ENCODE measurements around the gene CACNA1A. TPM values are rescaled to one million over a fixed set of nuclear protein-coding genes. Genes with fewer than 3 reads are reported as not detected.

The CACNA1A gene
- polyA plus RNA-seq, 10 donors: 0.84 to 5.1 (median 2.4) TPM

- DNase-seq: peak in 1 of 3 donors; percentile 10
These were observed 271.8 kb downstream of the CACNA1A start for GRCh38 chr19:13234518-13234917.

- DNase-seq: no peak
These were observed 274.6 kb downstream of the CACNA1A start for GRCh38 chr19:13231663-13232062.

- DNase-seq: no peak
These were observed 277.0 kb downstream of the CACNA1A start for GRCh38 chr19:13229246-13229645.

- DNase-seq: no peak
These were observed 277.7 kb downstream of the CACNA1A start for GRCh38 chr19:13228561-13228960.

- no peak for DNase-seq
These were observed 279.3 kb downstream of the CACNA1A start for GRCh38 chr19:13226983-13227382.

GRCh38 chr19:13225973-13226865, 280.1 kb downstream of the CACNA1A start:
- no peak for DNase-seq

- DNase-seq: no peak
These were observed 281.2 kb downstream of the CACNA1A start for GRCh38 chr19:13225085-13225484.

- DNase-seq: no peak
These were observed 285.4 kb downstream of the CACNA1A start for GRCh38 chr19:13220847-13221246.

GRCh38 chr19:13215572-13216380, 290.5 kb downstream of the CACNA1A start:
- no peak for DNase-seq

GRCh38 chr19:13214036-13214730, 292.1 kb downstream of the CACNA1A start:
- no peak for DNase-seq

GRCh38 chr19:13212759-13213330, 293.4 kb downstream of the CACNA1A start:
- DNase-seq: peak; percentile 25 to 45 (median 32)

GRCh38 chr19:13211426-13212308, 294.6 kb downstream of the CACNA1A start:
- DNase-seq: no peak

- DNase-seq: no peak
These were observed 295.3 kb downstream of the CACNA1A start for GRCh38 chr19:13210941-13211340.

- no peak for DNase-seq
These were observed 295.9 kb downstream of the CACNA1A start for GRCh38 chr19:13210339-13210775.

GRCh38 chr19:13209484-13210338, 296.6 kb downstream of the CACNA1A start:
- DNase-seq: no peak

GRCh38 chr19:13208672-13209483, 297.4 kb downstream of the CACNA1A start:
- peak in 1 of 3 donors; percentile 60 for DNase-seq

- peak; percentile 81 to 92 (median 88) for DNase-seq
These were observed 298.2 kb downstream of the CACNA1A start for GRCh38 chr19:13207846-13208671.
